DMS 273 treated with DMSO at 0.1 percent for 48 hours (cell line): ENCODE measurements around the gene ANKRD50.

Source experiments
- DNase-seq: peaks from one replicate; lab custom pipeline; 2025; lab: John Stamatoyannopoulos, UW

Gene ANKRD50, protein sequence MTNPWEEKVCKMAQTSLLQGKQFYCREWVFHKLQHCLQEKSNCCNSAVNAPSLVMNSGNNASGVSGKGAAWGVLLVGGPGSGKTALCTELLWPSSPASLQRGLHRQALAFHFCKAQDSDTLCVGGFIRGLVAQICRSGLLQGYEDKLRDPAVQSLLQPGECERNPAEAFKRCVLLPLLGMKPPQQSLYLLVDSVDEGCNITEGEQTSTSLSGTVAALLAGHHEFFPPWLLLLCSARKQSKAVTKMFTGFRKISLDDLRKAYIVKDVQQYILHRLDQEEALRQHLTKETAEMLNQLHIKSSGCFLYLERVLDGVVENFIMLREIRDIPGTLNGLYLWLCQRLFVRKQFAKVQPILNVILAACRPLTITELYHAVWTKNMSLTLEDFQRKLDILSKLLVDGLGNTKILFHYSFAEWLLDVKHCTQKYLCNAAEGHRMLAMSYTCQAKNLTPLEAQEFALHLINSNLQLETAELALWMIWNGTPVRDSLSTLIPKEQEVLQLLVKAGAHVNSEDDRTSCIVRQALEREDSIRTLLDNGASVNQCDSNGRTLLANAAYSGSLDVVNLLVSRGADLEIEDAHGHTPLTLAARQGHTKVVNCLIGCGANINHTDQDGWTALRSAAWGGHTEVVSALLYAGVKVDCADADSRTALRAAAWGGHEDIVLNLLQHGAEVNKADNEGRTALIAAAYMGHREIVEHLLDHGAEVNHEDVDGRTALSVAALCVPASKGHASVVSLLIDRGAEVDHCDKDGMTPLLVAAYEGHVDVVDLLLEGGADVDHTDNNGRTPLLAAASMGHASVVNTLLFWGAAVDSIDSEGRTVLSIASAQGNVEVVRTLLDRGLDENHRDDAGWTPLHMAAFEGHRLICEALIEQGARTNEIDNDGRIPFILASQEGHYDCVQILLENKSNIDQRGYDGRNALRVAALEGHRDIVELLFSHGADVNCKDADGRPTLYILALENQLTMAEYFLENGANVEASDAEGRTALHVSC (N-terminal part only)

DNA sequence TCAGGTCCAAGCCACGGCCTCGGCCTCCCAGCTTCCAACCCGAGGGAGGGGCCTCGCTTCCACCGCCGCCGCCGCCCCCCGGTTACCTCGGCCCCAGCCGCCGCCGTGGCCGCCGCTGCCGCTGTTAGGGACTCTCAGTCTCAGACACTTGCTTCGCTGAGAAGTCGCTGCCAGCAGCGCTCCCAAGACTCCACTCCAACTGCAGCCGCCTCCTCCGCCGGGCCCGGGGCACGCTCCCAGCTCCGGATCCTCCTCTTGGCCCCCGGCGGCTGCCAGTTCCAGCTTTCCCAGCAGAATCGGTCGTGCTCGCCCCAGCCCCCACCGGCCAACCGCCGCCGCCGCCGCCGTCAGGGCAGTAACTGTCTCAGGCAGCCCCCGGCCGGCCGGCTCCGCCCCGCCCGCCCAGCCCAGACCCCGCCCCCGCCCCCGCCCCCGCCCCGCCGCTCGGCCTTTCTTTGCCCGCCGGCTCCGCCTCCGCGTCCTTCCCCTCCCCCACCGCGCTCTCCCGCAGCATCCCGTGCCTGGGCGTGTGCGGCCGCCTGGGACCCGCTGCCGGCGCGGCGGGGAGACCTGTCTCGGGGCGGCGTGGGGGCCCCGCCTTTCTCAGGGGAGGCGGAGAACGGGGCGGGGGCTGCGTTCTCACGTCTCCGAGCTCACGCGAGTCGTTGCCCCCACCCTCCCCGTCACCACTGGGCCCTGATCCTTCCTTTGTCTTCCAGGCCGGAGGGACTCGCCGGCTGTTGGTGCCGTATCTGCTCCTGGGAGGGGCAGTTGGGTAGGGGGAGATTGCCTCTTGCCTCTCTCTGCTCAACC, at the start of gene ANKRD50:
Gene ANKRD50 (minus strand): TSS at position 361 of the 813 bp plus-strand sequence. CDS start 2,221 bp downstream, outside the sequence.
- DNase-seq, result peak; percentile 61

DNA sequence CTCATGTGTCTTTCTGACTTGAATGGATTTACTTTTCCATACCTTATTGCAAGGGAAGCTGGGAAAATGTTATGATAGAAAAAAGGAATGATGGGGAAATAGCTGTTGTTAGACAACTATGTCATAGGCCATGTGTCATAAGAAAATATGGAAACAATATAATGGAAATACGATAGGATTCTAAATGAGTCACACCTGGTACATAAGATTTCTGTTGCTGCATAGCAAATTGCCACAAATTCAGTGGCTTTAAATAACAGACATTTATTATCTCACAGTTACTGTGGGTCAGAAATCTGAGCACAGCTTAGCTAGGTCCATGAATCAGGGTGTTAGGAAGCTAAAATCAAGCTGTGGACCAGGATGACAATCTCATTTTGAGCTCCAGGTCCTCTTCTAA, 44.6 kb upstream of the ANKRD50 start:
- DNase-seq, result no peak

DNA sequence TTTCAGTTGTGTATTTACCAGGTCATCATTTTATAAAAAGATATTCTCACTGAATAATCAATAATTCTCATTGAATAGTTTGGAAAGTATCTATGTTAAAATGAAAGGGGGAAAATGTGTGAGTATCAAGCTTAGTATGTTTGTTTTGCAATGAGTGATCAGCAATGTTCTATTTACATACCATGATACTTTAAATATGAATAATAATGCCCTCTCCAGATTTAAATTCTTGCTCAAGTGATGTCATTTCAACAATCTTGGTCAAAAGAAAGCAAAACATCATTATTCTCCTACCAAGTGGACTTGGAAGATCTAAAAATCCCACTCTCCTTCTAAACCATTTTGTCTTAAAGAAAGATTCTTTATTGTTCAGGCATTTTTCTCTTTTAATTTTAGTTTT, 42.1 kb upstream of the ANKRD50 start:
- DNase-seq, result no peak

DNA sequence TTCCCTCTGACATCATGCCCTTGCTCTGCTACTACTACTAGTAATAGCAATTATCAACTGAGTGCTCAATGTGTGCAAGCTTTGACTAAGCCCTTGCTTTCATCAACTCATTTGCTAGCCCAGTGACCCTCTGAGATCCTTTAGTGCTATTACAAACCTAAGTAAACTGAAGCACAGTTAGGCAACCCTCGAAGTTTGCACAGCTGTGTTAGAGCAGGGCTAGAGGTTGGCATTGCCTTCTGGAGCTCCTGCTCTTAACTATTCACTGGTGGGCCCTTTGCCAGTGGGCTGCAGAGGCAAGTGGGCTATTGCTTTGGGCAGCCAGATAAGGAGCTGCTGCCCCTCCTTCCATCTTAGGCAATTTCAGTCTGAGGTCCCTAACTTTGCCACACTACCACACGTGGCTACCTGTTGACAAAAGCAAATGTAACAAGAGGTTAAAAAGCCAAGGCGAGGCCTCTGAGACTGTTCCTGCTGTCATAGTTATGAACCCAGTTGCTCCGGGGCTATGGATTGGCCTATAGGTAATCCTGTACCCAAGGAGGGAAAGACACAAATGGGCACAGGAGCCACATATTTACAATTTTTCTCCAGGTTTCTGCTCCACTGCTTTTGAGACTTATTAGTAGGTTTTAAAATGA, 41.5 kb upstream of the ANKRD50 start:
- DNase-seq, result no peak

DNA sequence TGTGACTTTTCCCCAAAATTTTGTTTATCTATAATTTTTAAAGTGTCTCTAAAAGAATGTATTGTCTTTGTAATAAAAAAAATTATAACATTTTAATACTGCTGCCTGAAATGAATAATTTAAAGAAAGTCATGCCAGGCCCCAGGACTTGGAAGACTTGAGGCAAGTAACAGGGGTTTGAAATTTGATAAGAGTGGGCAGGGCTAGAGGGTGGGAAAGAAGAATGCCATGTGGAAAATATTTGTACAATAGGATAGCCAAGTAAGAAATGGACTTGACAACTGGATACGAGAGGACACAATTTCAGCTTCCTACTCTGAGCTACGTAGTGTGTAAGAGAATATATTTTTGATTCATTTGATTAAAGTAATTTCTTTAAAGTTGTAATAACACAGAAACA, 36.9 kb upstream of the ANKRD50 start:
- no peak for DNase-seq

DNA sequence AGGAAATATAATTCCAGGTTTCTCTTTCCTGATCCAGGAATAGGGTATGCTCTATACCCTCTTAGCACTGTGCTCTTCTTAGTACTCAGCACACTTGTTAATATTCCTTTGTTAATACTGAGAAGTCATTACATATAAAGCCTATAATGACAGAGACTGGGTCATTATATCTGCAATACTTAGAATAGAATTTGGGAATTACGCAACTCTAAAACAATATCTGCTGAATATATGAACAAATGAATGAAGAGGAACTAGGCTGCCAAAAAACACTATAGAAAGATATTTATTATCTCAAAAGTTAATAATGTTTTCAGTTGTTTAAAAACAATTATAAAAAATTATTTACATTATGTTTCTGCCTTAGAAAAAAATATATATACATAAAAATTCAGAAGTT, 36.4 kb upstream of the ANKRD50 start:
- no peak for DNase-seq

DNA sequence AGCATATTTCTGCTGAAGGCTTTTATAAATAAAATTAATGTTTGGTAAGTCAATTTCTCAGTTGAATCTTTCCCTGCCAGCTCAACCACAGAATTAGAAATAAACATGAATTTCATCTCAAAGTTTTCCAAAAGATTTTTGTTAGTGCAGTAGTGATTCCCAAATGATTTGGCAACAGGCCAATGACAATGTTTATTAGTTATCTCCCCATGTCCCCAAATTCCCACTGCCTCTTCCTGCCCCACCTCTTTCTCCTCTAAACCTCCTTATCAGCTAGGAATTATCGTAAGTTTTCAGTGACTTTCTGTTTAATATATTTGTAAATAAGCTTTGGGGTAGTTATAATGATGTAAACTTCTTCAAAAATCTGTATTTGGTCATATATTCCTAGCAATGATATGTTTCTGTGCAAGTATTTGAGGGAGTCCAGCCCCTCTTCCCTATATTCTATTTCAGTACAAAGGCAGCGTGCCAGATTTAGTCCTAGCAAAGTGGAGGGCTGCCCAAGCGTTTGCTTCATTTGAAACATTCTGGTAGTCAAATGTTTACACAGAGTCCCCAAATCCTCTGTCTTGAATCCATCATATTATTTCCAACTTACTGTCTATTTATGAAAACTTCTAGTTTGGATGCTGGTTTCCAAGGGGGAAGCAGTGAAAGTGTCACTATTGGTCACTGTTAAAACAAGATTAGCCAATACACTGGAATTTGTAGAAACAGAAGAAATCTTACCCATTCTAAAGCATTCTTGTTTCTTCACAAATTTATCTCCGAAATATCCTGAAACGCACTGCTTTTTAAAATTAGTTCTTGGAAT, 33.7 kb upstream of the ANKRD50 start:
- DNase-seq, result no peak

DNA sequence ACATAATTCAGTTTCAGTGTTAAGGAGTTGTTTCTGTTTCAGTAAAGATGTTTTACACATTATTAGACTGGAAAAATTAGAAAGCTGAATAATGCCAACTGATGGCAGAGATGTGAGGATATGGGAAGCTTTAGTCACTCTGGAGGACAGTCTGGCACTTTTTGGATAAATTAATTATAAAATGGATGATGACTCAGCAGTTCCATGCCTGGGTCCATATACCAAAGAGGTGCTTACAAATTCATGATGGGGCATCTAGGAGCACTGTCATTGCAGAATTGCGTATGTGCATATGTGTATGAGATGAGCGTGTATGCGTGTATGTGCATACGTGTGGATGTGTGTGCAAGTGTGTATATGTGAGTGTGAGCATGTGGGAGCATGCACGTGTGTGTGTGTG, 31.2 kb upstream of the ANKRD50 start:
- no peak for DNase-seq

DNA sequence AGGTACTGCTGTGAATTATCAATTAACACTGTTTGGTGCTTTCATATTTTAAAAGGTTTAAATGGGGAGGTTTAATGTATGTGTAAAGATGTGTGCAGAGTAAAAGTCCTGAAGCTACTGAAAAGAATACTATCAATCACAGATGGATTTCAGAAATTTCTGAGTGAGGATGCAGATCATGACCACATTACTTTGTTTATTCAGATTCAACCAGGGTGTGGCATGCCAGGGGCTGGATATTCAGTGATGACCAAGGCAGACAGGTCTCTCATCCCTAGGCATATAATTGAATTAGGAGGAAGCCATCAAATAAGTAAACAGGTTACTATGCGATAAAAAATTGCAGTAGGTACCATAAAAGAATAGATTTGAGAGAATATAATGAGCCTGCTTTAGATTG, 28.0 kb upstream of the ANKRD50 start:
- DNase-seq, result no peak

DNA sequence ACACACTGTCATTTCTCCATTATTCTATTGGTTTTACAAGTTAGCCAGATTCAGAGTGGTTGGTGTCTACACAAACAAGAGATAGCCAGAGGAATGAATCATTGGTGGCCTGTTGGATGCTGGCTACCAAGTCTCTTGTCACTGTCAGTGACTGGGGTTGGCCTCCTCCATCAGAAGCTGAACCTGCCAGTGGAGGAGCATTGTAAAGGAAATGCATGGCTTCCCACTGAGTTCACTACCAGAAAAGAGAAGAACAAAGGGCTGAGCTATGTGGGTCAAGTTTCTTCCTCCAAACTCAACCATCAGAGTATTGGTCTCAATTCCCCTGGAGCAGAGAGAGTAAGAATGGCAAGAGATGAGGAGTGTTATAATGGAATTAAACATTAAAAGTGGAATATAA, 26.5 kb upstream of the ANKRD50 start:
- no peak for DNase-seq

DNA sequence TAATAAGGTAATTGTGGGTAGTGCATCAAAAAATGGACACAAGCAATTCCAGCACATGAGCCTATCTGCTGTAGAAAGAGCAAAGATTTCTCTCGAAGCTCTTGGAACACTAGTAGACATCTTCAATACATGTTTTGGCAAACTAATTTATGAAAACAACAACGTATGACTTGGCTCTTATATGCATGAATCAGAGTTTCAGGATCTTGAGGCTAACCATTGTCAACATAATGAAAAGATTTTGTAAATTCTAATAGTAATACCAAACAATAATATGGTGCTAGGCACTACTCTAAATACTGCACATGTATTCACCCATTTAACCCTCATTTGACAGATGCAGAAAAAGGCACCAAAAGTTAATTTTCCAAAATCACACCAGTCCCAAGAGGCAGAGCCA, 25.1 kb upstream of the ANKRD50 start:
- DNase-seq, result no peak

DNA sequence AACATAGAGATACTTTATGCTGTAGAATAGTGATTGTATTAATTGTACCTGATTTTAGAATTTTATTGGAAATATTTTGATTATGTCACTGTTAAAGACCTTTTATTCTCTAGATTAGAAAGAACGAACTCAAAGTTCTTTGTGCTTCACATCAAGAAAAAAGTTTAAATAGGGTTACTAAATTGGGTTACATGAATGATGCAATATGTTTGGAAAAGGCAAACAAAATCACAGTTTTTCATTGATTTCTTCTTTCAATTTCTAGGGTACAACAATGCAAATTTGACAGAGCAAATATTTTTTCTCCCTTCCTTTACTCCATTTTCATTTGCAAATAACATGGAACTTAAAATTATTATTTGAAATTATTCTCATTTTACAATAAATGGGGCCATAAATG, 24.0 kb upstream of the ANKRD50 start:
- no peak for DNase-seq

DNA sequence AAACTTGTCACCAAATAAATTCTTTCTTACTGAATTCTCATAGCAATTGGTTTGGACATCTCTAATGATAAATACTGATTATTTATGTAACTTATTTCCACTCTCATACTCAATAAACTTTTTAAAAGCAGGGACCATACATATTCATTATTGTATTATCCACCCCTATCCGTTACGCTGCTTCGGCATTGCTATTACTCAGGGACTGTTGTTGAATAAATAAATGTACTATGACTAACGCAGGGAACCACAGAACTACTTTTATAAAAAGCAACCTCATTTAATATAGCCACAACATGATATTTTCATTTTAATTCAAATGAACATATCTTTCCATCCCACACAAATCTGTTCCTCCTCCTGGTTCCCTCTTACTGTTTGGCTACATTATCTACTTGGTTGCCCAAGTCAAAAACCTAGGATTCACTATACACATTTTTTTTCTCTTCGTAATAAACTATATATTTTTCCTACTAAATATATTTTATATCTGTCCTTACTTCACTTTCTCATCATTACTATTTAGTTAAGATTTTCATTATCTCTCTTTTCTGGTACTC, 14.9 kb upstream of the ANKRD50 start:
- no peak for DNase-seq

DNA sequence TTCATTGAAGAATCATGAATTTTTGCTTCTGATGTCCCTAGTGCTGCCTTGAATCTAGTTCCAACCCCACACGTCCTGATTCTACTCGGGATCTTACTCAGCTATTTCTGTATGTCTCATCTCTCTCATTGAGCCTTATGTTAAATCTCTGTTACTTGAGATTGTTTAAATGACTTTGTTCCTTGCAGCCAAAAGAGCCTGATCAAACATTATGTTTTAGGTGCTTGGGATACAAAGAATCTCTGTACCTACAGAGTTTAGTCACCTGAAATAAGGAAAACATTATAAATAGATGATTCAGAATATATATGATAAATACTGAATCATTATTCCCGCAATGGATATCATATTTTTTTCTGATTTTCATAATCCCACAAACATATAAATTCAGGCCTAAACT, 13.7 kb upstream of the ANKRD50 start:
- DNase-seq, result no peak

DNA sequence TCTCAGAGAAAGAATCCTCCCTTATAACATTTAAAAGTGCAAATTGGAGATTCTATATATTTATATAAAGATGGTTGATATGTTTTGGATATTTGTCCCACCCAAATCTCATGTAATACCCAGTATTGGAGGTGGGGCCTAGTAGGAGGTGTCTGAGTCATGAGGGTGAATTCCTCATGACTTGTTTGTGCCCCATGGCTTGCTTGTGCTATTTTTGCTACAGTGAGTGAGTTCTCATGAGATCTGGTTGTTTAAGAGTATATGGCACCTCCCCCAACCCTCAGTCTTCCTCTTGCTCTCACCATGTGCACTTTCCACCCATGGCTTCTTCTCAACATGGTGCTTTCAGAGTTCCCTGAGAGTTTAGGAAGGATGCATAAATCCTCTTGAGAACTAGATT, 9.5 kb upstream of the ANKRD50 start:
- DNase-seq, result no peak

DNA sequence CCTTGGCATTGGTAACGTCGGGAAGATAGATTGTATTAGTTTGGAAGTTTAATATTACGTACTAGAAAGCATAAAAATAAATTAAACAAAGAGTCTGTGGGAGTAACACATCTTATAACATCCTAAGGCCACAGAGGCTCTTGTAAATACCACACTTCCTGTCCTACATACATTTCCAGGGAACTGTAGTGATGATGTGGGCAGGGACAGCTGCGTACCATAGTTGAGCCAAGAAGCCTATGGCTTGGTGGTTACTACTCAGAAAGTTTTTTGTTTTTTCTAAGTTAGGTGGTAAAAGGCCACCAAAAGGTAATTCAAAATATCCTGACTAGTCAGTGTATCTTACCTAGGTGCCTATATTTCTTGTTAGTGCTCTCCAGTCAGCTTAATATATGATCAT, 4.6 kb upstream of the ANKRD50 start:
- DNase-seq, result no peak

DNA sequence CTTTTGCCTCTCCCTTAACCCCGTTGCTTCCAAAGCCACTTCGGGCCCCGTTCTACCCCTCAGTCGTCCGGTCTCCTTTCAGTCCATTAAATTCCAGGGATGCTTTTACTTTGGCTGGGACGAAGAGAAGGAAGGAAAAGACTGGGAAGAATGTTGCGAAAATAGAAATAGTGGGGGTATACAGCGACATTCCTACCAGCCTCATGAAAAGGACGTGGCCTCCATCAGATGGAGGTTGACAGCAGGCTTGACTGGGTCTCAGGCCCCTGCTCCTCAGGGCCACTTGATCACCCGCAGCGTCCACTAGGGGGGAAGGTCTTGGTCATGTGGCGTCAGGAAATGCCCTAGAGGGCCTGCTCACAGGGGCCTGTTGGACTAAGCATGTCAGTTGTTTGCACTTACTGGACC, 657 bp upstream of the ANKRD50 start:
- peak; percentile 20 for DNase-seq

DNA sequence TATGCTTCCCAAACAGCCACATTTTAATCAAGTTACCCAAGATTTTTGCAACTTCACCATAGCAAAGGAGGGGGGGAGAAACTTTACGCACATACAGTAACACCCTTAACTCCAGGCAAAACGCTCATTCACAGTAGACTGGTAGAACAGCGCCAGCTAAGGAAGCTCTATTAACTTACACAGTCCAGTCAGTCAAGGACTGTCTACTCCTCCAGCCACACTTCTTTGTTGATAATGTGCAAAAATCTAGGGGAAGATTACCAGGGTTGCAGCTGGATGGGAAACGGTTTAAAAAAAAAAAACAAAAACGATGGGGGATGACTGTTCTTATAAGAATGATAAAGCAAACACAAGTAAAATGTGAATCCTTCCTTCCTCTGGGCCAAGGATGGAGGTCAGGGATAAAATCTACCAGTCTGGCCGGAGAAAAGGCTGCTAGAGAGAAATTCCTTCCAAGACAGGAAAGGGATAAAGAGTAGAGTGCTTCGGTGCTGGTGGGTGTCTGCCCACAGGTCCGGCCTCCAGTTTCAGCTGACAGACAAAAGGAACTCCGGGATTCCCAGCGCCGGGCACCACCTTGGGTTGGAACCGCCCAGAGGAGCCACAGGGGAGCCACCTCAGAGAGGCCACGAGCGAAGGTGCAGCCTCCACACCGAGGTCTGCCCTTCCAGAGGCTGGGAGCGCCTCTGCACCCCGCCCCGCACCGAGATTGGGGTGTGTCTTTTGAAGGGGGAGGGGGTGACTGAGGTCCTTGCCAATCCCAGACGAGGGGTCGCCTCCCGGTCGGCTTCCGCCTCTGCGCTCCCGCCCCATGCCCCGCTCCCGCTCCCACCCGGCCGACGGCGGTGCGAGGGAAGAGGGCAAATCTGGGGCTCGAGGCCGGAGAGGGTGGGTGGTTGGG, 811 bp downstream of the ANKRD50 start:
- peak; percentile 15 for DNase-seq

DNA sequence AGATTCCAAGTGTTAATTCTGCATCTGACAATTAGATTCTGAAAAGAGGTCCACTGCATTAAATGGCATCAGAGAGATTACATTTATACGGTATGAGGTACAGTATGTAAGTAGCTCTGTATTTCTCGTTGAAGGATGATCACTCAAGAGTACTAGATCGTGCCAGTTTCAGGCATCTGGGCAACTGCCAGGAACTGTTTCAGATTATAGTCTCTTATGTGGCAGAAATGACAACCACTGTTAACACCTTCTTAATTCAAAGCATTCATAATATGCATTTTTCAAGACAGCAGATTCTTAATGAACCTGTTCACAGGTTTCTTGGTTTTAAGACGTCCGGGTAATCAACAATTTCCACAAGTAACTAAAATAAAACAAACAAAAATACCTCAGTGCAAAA, 1.6 kb downstream of the ANKRD50 start:
- no peak for DNase-seq
